OCI-LY3 (cell line): ENCODE data around the gene PSMG2.

ENCODE experiments used
- EZH2phosphoT487 ChIP-seq: fragments of 200-600 bp; shearing (Covaris generic); IDR thresholded peaks from 2 replicates; pipeline ENCODE4 v1.6.1; 2018; ENCODE audit warnings: antibody characterized with exemption, mixed run types, low read depth
- TF ChIP-seq, protein P1 (sequence below): fragments of 200-600, 300-600 bp; sonication (generic); IDR thresholded peaks from 2 replicates; pipeline ENCODE4 v1.5.1; 2014; ENCODE audit warnings: antibody characterized with exemption, low read length, low read depth

DNA sequence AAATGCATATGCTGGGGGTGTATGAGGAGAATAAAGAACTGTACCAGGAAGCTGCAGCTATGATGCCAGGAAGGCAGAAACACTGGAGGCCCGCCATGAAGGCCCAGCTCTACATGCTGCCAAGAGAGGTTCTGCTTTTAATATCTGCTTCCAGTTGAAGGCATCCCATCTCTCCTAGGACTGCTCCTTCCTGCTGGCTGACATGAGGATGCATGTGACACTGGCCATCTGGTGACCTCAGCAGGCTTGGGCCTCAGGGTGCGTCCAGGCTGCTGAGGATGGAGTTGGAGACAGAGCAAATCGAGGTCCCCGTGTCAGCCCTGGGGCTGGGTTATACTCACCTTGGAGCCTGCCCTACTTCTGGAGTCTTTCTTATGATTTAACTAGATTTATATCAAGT lies 49.0 kb downstream of the PSMG2 start:
- TF ChIP-seq, protein P1, sequence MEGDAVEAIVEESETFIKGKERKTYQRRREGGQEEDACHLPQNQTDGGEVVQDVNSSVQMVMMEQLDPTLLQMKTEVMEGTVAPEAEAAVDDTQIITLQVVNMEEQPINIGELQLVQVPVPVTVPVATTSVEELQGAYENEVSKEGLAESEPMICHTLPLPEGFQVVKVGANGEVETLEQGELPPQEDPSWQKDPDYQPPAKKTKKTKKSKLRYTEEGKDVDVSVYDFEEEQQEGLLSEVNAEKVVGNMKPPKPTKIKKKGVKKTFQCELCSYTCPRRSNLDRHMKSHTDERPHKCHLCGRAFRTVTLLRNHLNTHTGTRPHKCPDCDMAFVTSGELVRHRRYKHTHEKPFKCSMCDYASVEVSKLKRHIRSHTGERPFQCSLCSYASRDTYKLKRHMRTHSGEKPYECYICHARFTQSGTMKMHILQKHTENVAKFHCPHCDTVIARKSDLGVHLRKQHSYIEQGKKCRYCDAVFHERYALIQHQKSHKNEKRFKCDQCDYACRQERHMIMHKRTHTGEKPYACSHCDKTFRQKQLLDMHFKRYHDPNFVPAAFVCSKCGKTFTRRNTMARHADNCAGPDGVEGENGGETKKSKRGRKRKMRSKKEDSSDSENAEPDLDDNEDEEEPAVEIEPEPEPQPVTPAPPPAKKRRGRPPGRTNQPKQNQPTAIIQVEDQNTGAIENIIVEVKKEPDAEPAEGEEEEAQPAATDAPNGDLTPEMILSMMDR: no peak
- no peak for TF ChIP-seq EZH2phosphoT487
